ENCODE data around the gene RANBP1. TPM values are rescaled to one million over a fixed set of nuclear protein-coding genes. Genes with fewer than 3 reads are reported as not detected.

RANBP1 gene
- total RNA-seq, 1 donor from 2014 or later = 79.5 TPM

DNA sequence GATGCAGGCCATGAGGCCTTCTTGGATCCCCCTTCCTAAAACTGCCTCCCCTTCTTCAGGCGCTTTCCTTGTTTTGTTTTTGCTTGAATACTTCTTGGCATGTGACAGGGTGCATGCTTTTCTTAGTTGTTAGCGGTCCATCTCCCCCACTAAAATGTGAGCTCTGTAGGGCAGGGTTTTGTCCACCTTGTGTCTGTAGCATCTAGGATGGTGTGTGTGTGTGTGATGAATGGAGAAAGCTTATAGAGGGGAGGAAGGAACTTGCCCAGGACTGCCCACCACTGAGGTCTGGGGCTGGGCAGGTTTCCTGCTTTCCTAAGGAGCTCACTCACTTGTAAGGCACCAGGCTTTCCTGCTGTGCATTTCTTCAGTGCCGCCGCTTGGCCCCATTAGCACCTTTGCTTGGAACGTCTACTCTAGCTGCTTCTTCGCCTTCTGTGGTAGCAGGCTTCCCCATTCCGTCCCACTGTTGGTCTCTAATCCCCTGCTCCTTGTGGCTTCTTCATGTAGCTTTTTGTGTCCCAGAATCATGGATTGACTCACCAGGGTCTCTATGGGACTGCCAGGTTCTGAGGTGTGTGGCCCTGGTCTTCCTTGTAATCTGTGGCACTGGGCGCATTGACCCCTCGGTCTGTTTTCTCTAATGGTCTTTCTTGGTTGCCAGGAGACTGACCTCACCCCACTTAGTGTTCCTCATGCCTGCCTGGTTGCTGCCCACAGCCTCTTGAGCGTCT is 32.6 kb upstream of the RANBP1 start:
- peaks cover 17% of the 10 kb centered on the region for H3K36me3 Mint-ChIP-seq (ENCODE audit: low read depth)
- H3K9me3 Mint-ChIP-seq (ENCODE audit: low read depth) = no peaks in the 10 kb centered on the region
- peaks cover 52% of the 10 kb centered on the region for H3K4me1 Mint-ChIP-seq (ENCODE audit: low read depth)
- no peak for TF ChIP-seq CTCF (IDR thresholded peaks at IDR 0.05)
- peak overlapping the region; percentile 73 for H3K27ac Mint-ChIP-seq (ENCODE audit: unreplicated experiment)
- DNase-seq (ENCODE audit: low spot score) = no peak
- no peak overlapping the region for H3K4me3 Mint-ChIP-seq (ENCODE audit: unreplicated experiment)
- no peaks in the 10 kb centered on the region for H3K27me3 Mint-ChIP-seq (ENCODE audit: low read depth)

DNA sequence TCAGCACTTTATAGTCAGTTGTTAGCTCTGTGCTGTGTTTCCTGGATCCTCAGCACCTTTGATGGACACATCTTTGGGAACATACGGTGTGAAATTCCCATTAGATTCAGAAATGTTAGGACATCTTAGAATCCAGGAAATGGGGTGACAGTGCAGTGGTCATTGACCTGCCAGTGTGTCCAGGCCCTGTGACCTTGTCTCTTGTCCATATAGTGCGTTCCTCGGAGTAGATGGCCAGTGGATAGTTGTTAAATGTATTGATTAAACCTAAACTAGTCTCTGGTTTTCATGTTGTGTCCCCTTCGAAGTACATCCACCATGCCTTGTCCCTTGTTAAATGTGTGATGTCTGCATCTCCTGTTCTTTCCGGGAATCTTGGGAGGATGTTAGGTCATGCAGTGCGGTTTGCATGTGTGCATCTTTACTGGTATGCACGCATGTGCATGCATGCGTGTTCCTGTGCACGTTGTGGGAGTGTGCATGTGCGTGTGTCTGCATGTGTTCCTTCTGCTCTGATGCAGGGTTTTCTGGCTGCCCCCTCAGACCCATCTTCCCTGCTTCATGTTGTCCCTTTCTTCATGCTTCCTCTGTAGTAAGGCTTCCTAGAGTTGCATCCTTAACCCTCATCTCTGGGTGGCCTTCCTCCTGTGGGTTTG is 31.9 kb upstream of the RANBP1 start:
- no peak overlapping the region for H3K4me3 Mint-ChIP-seq (ENCODE audit: unreplicated experiment)
- TF ChIP-seq CTCF (IDR thresholded peaks at IDR 0.05) = no peak
- peak overlapping the region; percentile 73 for H3K27ac Mint-ChIP-seq (ENCODE audit: unreplicated experiment)
- no peak for DNase-seq (ENCODE audit: low spot score)
- H3K36me3 Mint-ChIP-seq (ENCODE audit: low read depth) = peaks cover 21% of the 10 kb centered on the region
- peaks cover 52% of the 10 kb centered on the region for H3K4me1 Mint-ChIP-seq (ENCODE audit: low read depth)
- H3K27me3 Mint-ChIP-seq (ENCODE audit: low read depth) = no peaks in the 10 kb centered on the region
- no peaks in the 10 kb centered on the region for H3K9me3 Mint-ChIP-seq (ENCODE audit: low read depth)

- H3K36me3 Mint-ChIP-seq (ENCODE audit: low read depth) = peaks cover 26% of the 10 kb centered on the region
- no peak overlapping the region for H3K4me3 Mint-ChIP-seq (ENCODE audit: unreplicated experiment)
- H3K27me3 Mint-ChIP-seq (ENCODE audit: low read depth) = no peaks in the 10 kb centered on the region
- DNase-seq (ENCODE audit: low spot score) = no peak
- peak overlapping the region; percentile 13 for H3K27ac Mint-ChIP-seq (ENCODE audit: unreplicated experiment)
- peak; percentile 68 for TF ChIP-seq CTCF (IDR thresholded peaks at IDR 0.05)
- no peaks in the 10 kb centered on the region for H3K9me3 Mint-ChIP-seq (ENCODE audit: low read depth)
- peaks cover 47% of the 10 kb centered on the region for H3K4me1 Mint-ChIP-seq (ENCODE audit: low read depth)
These were observed 31.1 kb upstream of the RANBP1 start for GRCh38 chr22:20084547-20085413.

GRCh38 chr22:20085651-20086050 is 30.3 kb upstream of the RANBP1 start:
- TF ChIP-seq CTCF (IDR thresholded peaks at IDR 0.05) = no peak
- Mint-ChIP-seq H3K36me3 (ENCODE audit: low read depth) (peaks cover 34% of the 10 kb centered on the region), H3K27me3 (ENCODE audit: low read depth) (no peaks in the 10 kb centered on the region), H3K27ac (ENCODE audit: unreplicated experiment) (no peak overlapping the region), H3K4me3 (ENCODE audit: unreplicated experiment) (no peak overlapping the region), H3K9me3 (ENCODE audit: low read depth) (no peaks in the 10 kb centered on the region), H3K4me1 (ENCODE audit: low read depth) (peaks cover 50% of the 10 kb centered on the region)
- no peak for DNase-seq (ENCODE audit: low spot score)

- Mint-ChIP-seq H3K27ac (ENCODE audit: unreplicated experiment) (no peak overlapping the region), H3K4me1 (ENCODE audit: low read depth) (peaks cover 47% of the 10 kb centered on the region), H3K27me3 (ENCODE audit: low read depth) (no peaks in the 10 kb centered on the region), H3K36me3 (ENCODE audit: low read depth) (peaks cover 38% of the 10 kb centered on the region), H3K9me3 (ENCODE audit: low read depth) (no peaks in the 10 kb centered on the region), H3K4me3 (ENCODE audit: unreplicated experiment) (no peak overlapping the region)
- TF ChIP-seq CTCF (IDR thresholded peaks at IDR 0.05) = no peak
- DNase-seq (ENCODE audit: low spot score) = no peak
These were observed 29.8 kb upstream of the RANBP1 start for GRCh38 chr22:20086101-20086599.
